ENCODE data around the gene ADK.

- no peak for TF ChIP-seq CTCF (IDR thresholded peaks at IDR 0.05)
- no peak for TF ChIP-seq POLR2A (IDR thresholded peaks at IDR 0.05)
These were observed 392.3 kb downstream of the ADK start for GRCh38 chr10:74543276-74543675.

Data from heart left ventricle (tissue), 13 donors.